Endothelial cell of umbilical vein (primary cell): Measurements from ENCODE around the gene NOPCHAP1. TPM values are rescaled to one million over a fixed set of nuclear protein-coding genes. Genes with fewer than 3 reads are reported as not detected.

Experiments
- BruUV-seq: library from RNA; stranded (reverse); fragments of 400-500 nt; replicated peaks from 2 replicates; lab custom pipeline; 2021; lab: Mats Ljungman, UMichigan
- CTCF ChIA-PET: fragments of 300-600, 350-600 bp; sonication (Branson Sonifier 250); formaldehyde crosslinking; loops from one replicate; lab custom pipeline; 2021; ENCODE audit warnings: antibody characterized with exemption, inconsistent platforms; lab: Charles Lee
- POLR2A ChIA-PET: fragments of 300-600, 350-600 bp; sonication (Branson Sonifier 250); formaldehyde crosslinking; loops from one replicate; lab custom pipeline; 2021; ENCODE audit warnings: antibody characterized with exemption, inconsistent platforms; lab: Charles Lee
- DNase-seq: peaks from one replicate; pipeline ENCODE4 v3.0.0-alpha.2; 2011; ENCODE audit warnings: low read depth, low spot score
- FAIRE-seq: peaks from 2 replicates; lab custom pipeline; 2011; peaks lifted over from hg19 to GRCh38; lab: Jason Lieb, UNC
- H2AFZ ChIP-seq: 2 replicates; pipeline ENCODE4 v1.6.0; 2012; ENCODE audit warnings: low read depth, low read length, control low read depth, inconsistent platforms
- H3K27ac ChIP-seq: 2 replicates; pipeline ENCODE4 v1.5.1; 2011; ENCODE audit warnings: low read depth, mild to moderate bottlenecking, control low read depth, low read length, moderate library complexity; ENCODE audit not compliant: insufficient read depth
- H3K27me3 ChIP-seq, 2 experiments: 2 replicates each; pipeline versions ENCODE4 v1.6.0 to v1.6.1; 2011; ENCODE audit warnings: low read length in 2 of 2, mixed read lengths in 1 of 2; ENCODE audit not compliant: control insufficient read depth in 2 of 2, insufficient read depth in 2 of 2
- H3K36me3 ChIP-seq, 2 experiments: 2 replicates in 1 of 2; 3 replicates in 1 of 2; pipeline ENCODE4 v1.5.1; 2011; ENCODE audit warnings: low read length in 2 of 2, mild to moderate bottlenecking in 1 of 2, moderate library complexity in 1 of 2; ENCODE audit not compliant: control insufficient read depth in 2 of 2, insufficient read depth in 2 of 2; ENCODE audit errors: extremely low read depth in 1 of 2
- H3K4me1 ChIP-seq: 3 replicates; pipeline ENCODE4 v1.5.1; 2011; ENCODE audit warnings: mild to moderate bottlenecking, low read length; ENCODE audit not compliant: control insufficient read depth, insufficient read depth; ENCODE audit errors: extremely low read depth
- H3K4me2 ChIP-seq: 2 replicates; pipeline ENCODE4 v1.6.1; 2011; ENCODE audit warnings: low read length, control low read depth, mixed read lengths; ENCODE audit not compliant: insufficient read depth
- H3K4me3 ChIP-seq, 3 experiments: fragments of 200-600 bp in 1 of 3; sonication (generic), shearing (Covaris generic) in 1 of 3; replicated peaks in 1 of 3; 2 replicates each; pipeline ENCODE4 v1.5.1; 2011 to 2016; ENCODE audit warnings: control low read depth in 3 of 3, low read length in 3 of 3, mild to moderate bottlenecking in 2 of 3, inconsistent platforms in 1 of 3, low read depth in 1 of 3, moderate library complexity in 1 of 3; ENCODE audit not compliant: insufficient read depth in 1 of 3
- H3K79me2 ChIP-seq: 2 replicates; pipeline ENCODE4 v1.6.0; 2012; ENCODE audit warnings: low read length, inconsistent platforms; ENCODE audit not compliant: control insufficient read depth, insufficient read depth
- H3K9ac ChIP-seq: replicated peaks from 2 replicates; pipeline ENCODE3; 2011; ENCODE audit warnings: low read length, control low read depth; ENCODE audit not compliant: insufficient read depth; ENCODE audit errors: extremely low read depth
- H3K9me1 ChIP-seq: replicated peaks from 3 replicates; pipeline ENCODE4 v1.6.0; 2011; ENCODE audit warnings: mild to moderate bottlenecking, low read length; ENCODE audit not compliant: control insufficient read depth, insufficient read depth; ENCODE audit errors: extremely low read depth
- H3K9me3 ChIP-seq: replicated peaks from 2 replicates; pipeline ENCODE4 v1.5.1; 2012; ENCODE audit warnings: low read length, inconsistent platforms; ENCODE audit not compliant: control insufficient read depth, insufficient read depth
- H4K20me1 ChIP-seq: replicated peaks from 2 replicates; pipeline ENCODE3; 2011; ENCODE audit warnings: mild to moderate bottlenecking, low read length; ENCODE audit not compliant: control insufficient read depth, insufficient read depth; ENCODE audit errors: extremely low read depth
- CTCF ChIP-seq, 2 donors: IDR thresholded peaks; 1 replicate in 1 of 2; 2 replicates in 1 of 2; pipeline ENCODE4 v1.5.1; 2011; ENCODE audit warnings: low read length in 2 of 2, mild to moderate bottlenecking in 2 of 2, moderate library complexity in 2 of 2, control low read depth in 1 of 2, inconsistent platforms in 1 of 2, low read depth in 1 of 2; ENCODE audit not compliant: insufficient read depth in 1 of 2; ENCODE audit errors: extremely low read depth in 1 of 2
- EZH2 ChIP-seq: IDR thresholded peaks from 2 replicates; pipeline ENCODE4 v1.6.1; 2012; ENCODE audit warnings: borderline replicate concordance, low read depth, mild to moderate bottlenecking, moderate library complexity, low read length, inconsistent platforms; ENCODE audit not compliant: severe bottlenecking
- FOS ChIP-seq: IDR thresholded peaks from 2 replicates; pipeline ENCODE4 v1.6.1; 2011; ENCODE audit warnings: mild to moderate bottlenecking, low read length, moderate library complexity, borderline replicate concordance; ENCODE audit not compliant: insufficient read depth
- GATA2 ChIP-seq: IDR thresholded peaks from 2 replicates; pipeline ENCODE4 v1.7.0; 2011; ENCODE audit warnings: low read depth, mild to moderate bottlenecking, moderate library complexity, mixed read lengths, low read length; ENCODE audit not compliant: insufficient read length, insufficient read depth
- JUN ChIP-seq: IDR thresholded peaks from 2 replicates; pipeline ENCODE4 v1.6.1; 2011; ENCODE audit warnings: borderline replicate concordance, low read depth; ENCODE audit not compliant: insufficient read length, insufficient read depth
- MAX ChIP-seq: IDR thresholded peaks from 2 replicates; pipeline ENCODE4 v1.6.1; 2011; ENCODE audit not compliant: insufficient read depth, insufficient read length
- MYC ChIP-seq: IDR thresholded peaks from one replicate; pipeline ENCODE4 v1.6.1; 2011; ENCODE audit warnings: mild to moderate bottlenecking, low read depth, low read length
- POLR2A ChIP-seq: IDR thresholded peaks from 2 replicates; pipeline ENCODE4 v1.6.1; 2012; ENCODE audit warnings: low read depth, mild to moderate bottlenecking, control low read depth, low read length
- POLR2AphosphoS5 ChIP-seq: IDR thresholded peaks from 2 replicates; pipeline ENCODE4 v1.6.1; 2012; ENCODE audit warnings: low read depth, mild to moderate bottlenecking, control low read depth, low read length, moderate library complexity; ENCODE audit not compliant: insufficient read depth
- dilution Hi-C: fragments of 300-500 bp; cut with MboI; formaldehyde crosslinking; loops from one replicate; pipeline ENCODE4 v1.15.0; 2019; ENCODE audit warnings: low sequenced_read_pairs; ENCODE audit not compliant: extremely low pct_ligation_motif_present
- intact Hi-C: fragments of 100-400 bp; cut with micrococcal nuclease; formaldehyde crosslinking; loops from one replicate; pipeline ENCODE4 v1.10.0; 2022
- polyA plus RNA-seq, 4 experiments: library from polyadenylated mRNA; depleted of rRNA in 3 of 4; stranded (reverse) in 3 of 4; unstranded in 1 of 4; fragments of >200 nt; gene quantifications; 2 replicates each; pipeline versions ENCODE4 v1.2.1 to v1.2.3, GENCODE V29; 2011 to 2012; ENCODE audit warnings: missing spikeins in 1 of 4
- total RNA-seq: library from RNA; stranded (reverse); gene quantifications from 2 replicates; pipeline ENCODE4 v1.2.3, GENCODE V29; 2021

The NOPCHAP1 gene
- total and polyA plus RNA-seq, 2 donors (not counting 3 experiments of a cell fraction or from before 2014, with no cell fraction given) = 6.1 to 17.8 TPM

- no peak overlapping the region for H2AFZ ChIP-seq
- CTCF ChIA-PET = interaction anchor here (1.2 kb wide), 1 partner anchor 11 kb away, joined by 3 read pairs; no protein-coding TSS in a partner anchor
- H3K79me2 ChIP-seq = no peaks in the 10 kb centered on the region
- no peak for FAIRE-seq
- no peaks in the 10 kb centered on the region for H3K27me3 ChIP-seq
- no peak overlapping the region for H3K4me2 ChIP-seq
- H3K4me3 ChIP-seq = no peak overlapping the region
- H3K9ac ChIP-seq = no peak overlapping the region
- POLR2A ChIA-PET = no interaction called here
- H3K36me3 ChIP-seq = peaks cover 0 to 2% of the 10 kb centered on the region in 2 experiments
- DNase-seq = no peak
- BruUV-seq = no TSS peak
- TF ChIP-seq FOS (no peak), JUN (no peak), POLR2AphosphoS5 (no peak), CTCF (IDR thresholded peaks at IDR 0.05; ENCODE audit: extremely low read depth in 1 of 2, insufficient read depth in 1 of 2, low read depth in 1 of 2, low read length in 2 of 2) (no peak), POLR2A (no peak)
- no peaks in the 10 kb centered on the region for H3K4me1 ChIP-seq
- dilution Hi-C loops (no loop called here), intact Hi-C loops (no loop called here)
- no peak overlapping the region for H3K27ac ChIP-seq
- no peaks in the 10 kb centered on the region for H3K9me1 ChIP-seq
- no peaks in the 10 kb centered on the region for H3K9me3 ChIP-seq
- no peaks in the 10 kb centered on the region for H4K20me1 ChIP-seq
Measured at GRCh38 chr12:105014603-105015002, 28.5 kb downstream of the NOPCHAP1 start.

GRCh38 chr12:105015543-105015942 is 29.4 kb downstream of the NOPCHAP1 start:
- H3K27ac ChIP-seq = no peak overlapping the region
- H4K20me1 ChIP-seq = no peaks in the 10 kb centered on the region
- no peak overlapping the region for H3K4me2 ChIP-seq
- TF ChIP-seq JUN = no peak
- no peak for TF ChIP-seq MAX
- TF ChIP-seq FOS = no peak
- TF ChIP-seq MYC = no peak
- no peak for TF ChIP-seq POLR2A
- no peak for TF ChIP-seq CTCF (IDR thresholded peaks at IDR 0.05; ENCODE audit: extremely low read depth in 1 of 2, insufficient read depth in 1 of 2, low read depth in 1 of 2, low read length in 2 of 2)
- TF ChIP-seq GATA2 = no peak
- TF ChIP-seq EZH2 = no peak
- no peak for TF ChIP-seq POLR2AphosphoS5
- CTCF ChIA-PET = interaction anchor here (0.6 to 1.2 kb wide), 2 partner anchors 12 to 252 kb away, joined by 3 read pairs; no protein-coding TSS in a partner anchor
- H3K4me1 ChIP-seq = no peaks in the 10 kb centered on the region
- FAIRE-seq (no peak), DNase-seq (no peak)
- POLR2A ChIA-PET = no interaction called here
- H2AFZ ChIP-seq = no peak overlapping the region
- H3K9ac ChIP-seq = no peak overlapping the region
- dilution Hi-C loops (no loop called here), intact Hi-C loops (no loop called here)
- no peaks in the 10 kb centered on the region for H3K9me3 ChIP-seq
- H3K27me3 ChIP-seq = no peaks in the 10 kb centered on the region
- H3K79me2 ChIP-seq = no peaks in the 10 kb centered on the region
- H3K9me1 ChIP-seq = no peaks in the 10 kb centered on the region
- no peak overlapping the region for H3K4me3 ChIP-seq
- no TSS peak for BruUV-seq
- H3K36me3 ChIP-seq = peaks cover 0 to 2% of the 10 kb centered on the region in 2 experiments
